Measurements from ENCODE around the gene CNGA3.

CNGA3 gene

DNA sequence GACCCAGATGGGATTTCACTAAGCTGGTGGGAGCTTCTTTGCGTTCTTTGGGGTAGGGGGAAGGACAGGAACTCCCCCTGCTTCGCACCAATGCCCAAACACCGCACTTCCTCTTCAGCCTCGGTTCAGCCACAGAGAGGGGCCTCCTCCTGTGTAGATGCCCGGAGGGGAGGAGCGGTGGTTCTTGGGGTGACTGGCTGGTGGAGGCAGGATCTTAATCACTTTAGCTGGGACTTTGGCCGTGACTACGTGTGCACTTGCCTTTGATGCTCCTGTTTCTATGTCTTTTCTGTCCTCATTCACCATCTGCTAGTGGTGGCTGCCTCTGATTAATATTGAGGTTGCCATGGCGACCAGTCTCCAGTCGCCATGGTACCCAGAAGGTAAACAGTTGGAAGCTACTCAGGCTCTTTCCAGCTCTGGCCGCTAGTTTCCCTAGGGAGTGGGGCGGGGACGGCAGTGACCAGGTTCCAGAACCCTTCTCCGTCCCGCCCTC is 1.9 kb downstream of the CNGA3 start:
- H3K79me2 ChIP-seq (ENCODE audit: low read length) = no peaks in the 10 kb centered on the region
- no peaks in the 10 kb centered on the region for H4K20me1 ChIP-seq (ENCODE audit: insufficient read depth, low read length)
- no peak overlapping the region for H2AFZ ChIP-seq (ENCODE audit: low read depth, low read length)
- peaks cover 2% of the 10 kb centered on the region; the same call in 1 of the 2 replicates for H3K4me1 ChIP-seq (ENCODE audit: low read length)
- no peaks in the 10 kb centered on the region for H3K9me3 ChIP-seq (ENCODE audit: insufficient read depth, low read length)
- H3K27ac ChIP-seq (ENCODE audit: low read length) = no peak overlapping the region
- TF ChIP-seq, protein P1, sequence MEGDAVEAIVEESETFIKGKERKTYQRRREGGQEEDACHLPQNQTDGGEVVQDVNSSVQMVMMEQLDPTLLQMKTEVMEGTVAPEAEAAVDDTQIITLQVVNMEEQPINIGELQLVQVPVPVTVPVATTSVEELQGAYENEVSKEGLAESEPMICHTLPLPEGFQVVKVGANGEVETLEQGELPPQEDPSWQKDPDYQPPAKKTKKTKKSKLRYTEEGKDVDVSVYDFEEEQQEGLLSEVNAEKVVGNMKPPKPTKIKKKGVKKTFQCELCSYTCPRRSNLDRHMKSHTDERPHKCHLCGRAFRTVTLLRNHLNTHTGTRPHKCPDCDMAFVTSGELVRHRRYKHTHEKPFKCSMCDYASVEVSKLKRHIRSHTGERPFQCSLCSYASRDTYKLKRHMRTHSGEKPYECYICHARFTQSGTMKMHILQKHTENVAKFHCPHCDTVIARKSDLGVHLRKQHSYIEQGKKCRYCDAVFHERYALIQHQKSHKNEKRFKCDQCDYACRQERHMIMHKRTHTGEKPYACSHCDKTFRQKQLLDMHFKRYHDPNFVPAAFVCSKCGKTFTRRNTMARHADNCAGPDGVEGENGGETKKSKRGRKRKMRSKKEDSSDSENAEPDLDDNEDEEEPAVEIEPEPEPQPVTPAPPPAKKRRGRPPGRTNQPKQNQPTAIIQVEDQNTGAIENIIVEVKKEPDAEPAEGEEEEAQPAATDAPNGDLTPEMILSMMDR (IDR thresholded peaks at IDR 0.05; ENCODE audit: low read depth, low read length) = no peak
- no peak for TF ChIP-seq EZH2phosphoT487 (IDR thresholded peaks at IDR 0.05; ENCODE audit: low read depth)
- peaks cover 11% of the 10 kb centered on the region for H3K27me3 ChIP-seq (ENCODE audit: low read depth, low read length)
- no peak overlapping the region for H3K9ac ChIP-seq (ENCODE audit: low read length)
- no peak overlapping the region for H3K4me2 ChIP-seq (ENCODE audit: low read length)
- H3K4me3 ChIP-seq (ENCODE audit: low read length) = no peak overlapping the region
- no peaks in the 10 kb centered on the region for H3K36me3 ChIP-seq (replicated peaks; ENCODE audit: low read depth, low read length)

DNA sequence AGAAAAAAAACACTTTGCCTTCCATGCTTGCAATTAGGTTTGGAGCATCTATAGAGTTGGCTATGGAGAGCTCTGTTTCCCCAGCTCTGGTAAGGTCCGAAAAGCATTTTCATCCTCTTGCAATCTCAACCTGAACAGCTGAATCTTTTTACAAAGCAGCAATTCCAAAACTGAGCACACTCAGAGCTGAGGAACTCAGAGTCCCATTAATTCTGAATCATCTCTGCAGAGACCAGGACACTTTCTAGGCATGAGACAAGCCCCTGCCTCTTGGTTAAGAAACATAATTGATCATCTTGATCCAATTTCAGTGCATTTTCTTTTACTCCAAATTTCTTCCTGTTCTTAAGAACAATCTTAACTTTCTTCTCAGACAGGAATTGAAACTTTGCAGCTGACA is 4.2 kb downstream of the CNGA3 start:
- no peak overlapping the region for H3K27ac ChIP-seq (ENCODE audit: low read length)
- H3K9me3 ChIP-seq (ENCODE audit: insufficient read depth, low read length) = no peaks in the 10 kb centered on the region
- no peak overlapping the region for H2AFZ ChIP-seq (ENCODE audit: low read depth, low read length)
- peaks cover 6% of the 10 kb centered on the region for H3K27me3 ChIP-seq (ENCODE audit: low read depth, low read length)
- H3K4me1 ChIP-seq (ENCODE audit: low read length) = peaks cover 2% of the 10 kb centered on the region; the same call in 1 of the 2 replicates
- no peaks in the 10 kb centered on the region for H3K79me2 ChIP-seq (ENCODE audit: low read length)
- H3K9ac ChIP-seq (ENCODE audit: low read length) = no peak overlapping the region
- no peak overlapping the region for H3K4me3 ChIP-seq (ENCODE audit: low read length)
- H4K20me1 ChIP-seq (ENCODE audit: insufficient read depth, low read length) = no peaks in the 10 kb centered on the region
- H3K36me3 ChIP-seq (replicated peaks; ENCODE audit: low read depth, low read length) = no peaks in the 10 kb centered on the region
- no peak for TF ChIP-seq EZH2phosphoT487 (IDR thresholded peaks at IDR 0.05; ENCODE audit: low read depth)
- TF ChIP-seq, protein P1 (IDR thresholded peaks at IDR 0.05; ENCODE audit: low read depth, low read length) = no peak
- H3K4me2 ChIP-seq (ENCODE audit: low read length) = no peak overlapping the region

DNA sequence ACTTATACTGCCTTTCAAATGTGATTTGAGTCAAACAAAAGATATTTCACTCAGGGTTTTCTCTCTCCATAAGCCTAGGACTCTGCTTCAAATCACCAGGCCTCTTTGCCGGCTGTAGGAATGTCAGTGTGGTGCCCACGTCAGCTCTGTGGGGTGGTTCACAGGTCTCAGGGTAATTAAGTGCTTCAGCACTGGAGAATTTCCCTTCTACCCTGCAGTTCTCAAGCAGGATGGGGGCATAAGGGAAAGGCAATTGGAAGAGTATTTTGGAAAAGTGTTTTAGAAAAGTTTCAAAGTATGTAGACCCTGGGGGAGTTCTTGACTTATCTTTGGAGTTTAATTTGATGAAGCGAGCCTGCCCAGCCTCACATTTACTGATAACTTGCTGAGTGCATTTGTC is 9.6 kb downstream of the CNGA3 start:
- H3K36me3 ChIP-seq (replicated peaks; ENCODE audit: low read depth, low read length) = no peaks in the 10 kb centered on the region
- no peak overlapping the region for H3K4me3 ChIP-seq (ENCODE audit: low read length)
- H3K4me2 ChIP-seq (ENCODE audit: low read length) = no peak overlapping the region
- H4K20me1 ChIP-seq (ENCODE audit: insufficient read depth, low read length) = no peaks in the 10 kb centered on the region
- TF ChIP-seq, protein P1 (IDR thresholded peaks at IDR 0.05; ENCODE audit: low read depth, low read length) = no peak
- no peak for TF ChIP-seq EZH2phosphoT487 (IDR thresholded peaks at IDR 0.05; ENCODE audit: low read depth)
- H3K79me2 ChIP-seq (ENCODE audit: low read length) = no peaks in the 10 kb centered on the region
- no peak overlapping the region for H3K27ac ChIP-seq (ENCODE audit: low read length)
- H3K9ac ChIP-seq (ENCODE audit: low read length) = no peak overlapping the region
- no peaks in the 10 kb centered on the region; the same call in 1 of the 2 replicates for H3K4me1 ChIP-seq (ENCODE audit: low read length)
- 0 out of 2 replicates have a peak overlapping the region, but pooled peaks have one; percentile 17 for H2AFZ ChIP-seq (ENCODE audit: low read depth, low read length)
- no peaks in the 10 kb centered on the region for H3K9me3 ChIP-seq (ENCODE audit: insufficient read depth, low read length)
- peaks cover 2% of the 10 kb centered on the region; the same call in 1 of the 2 replicates for H3K27me3 ChIP-seq (ENCODE audit: low read depth, low read length)

GRCh38 chr2:98356729-98357128 is 10.5 kb downstream of the CNGA3 start:
- Histone ChIP-seq H4K20me1 (ENCODE audit: insufficient read depth, low read length) (no peaks in the 10 kb centered on the region), H3K4me2 (ENCODE audit: low read length) (no peak overlapping the region)

More at GRCh38 chr2:98356729-98357128, 10.5 kb downstream of the CNGA3 start:
- no peak overlapping the region for H3K27ac ChIP-seq (ENCODE audit: low read length)
- H3K9ac ChIP-seq (ENCODE audit: low read length) = no peak overlapping the region
- no peaks in the 10 kb centered on the region for H3K36me3 ChIP-seq (replicated peaks; ENCODE audit: low read depth, low read length)
- H3K4me3 ChIP-seq (ENCODE audit: low read length) = no peak overlapping the region
- TF ChIP-seq, protein P1 (IDR thresholded peaks at IDR 0.05; ENCODE audit: low read depth, low read length) = no peak
- no peak for TF ChIP-seq EZH2phosphoT487 (IDR thresholded peaks at IDR 0.05; ENCODE audit: low read depth)
- no peaks in the 10 kb centered on the region for H3K9me3 ChIP-seq (ENCODE audit: insufficient read depth, low read length)
- H2AFZ ChIP-seq (ENCODE audit: low read depth, low read length) = no peak overlapping the region
- no peaks in the 10 kb centered on the region for H3K27me3 ChIP-seq (ENCODE audit: low read depth, low read length)
- no peaks in the 10 kb centered on the region for H3K79me2 ChIP-seq (ENCODE audit: low read length)
- H3K4me1 ChIP-seq (ENCODE audit: low read length) = no peaks in the 10 kb centered on the region

All from OCI-LY3 (cell line).